ENCODE data around the gene ZNF598. TPM values are rescaled to one million over a fixed set of nuclear protein-coding genes. Genes with fewer than 3 reads are reported as not detected.
"Not testable (repeated sequence)": the region's sequence is repeated elsewhere in the genome, so short reads cannot be mapped to it uniquely, and the experiment has no call there.

The ZNF598 gene
- total RNA-seq, 1 donor from 2014 or later = 48.8 TPM

GRCh38 chr16:2037115-2037514 is 27.5 kb upstream of the ZNF598 start:
- no peak overlapping the region for H3K4me3 ChIP-seq (ENCODE audit: low read depth, low read length)
- no peak for TF ChIP-seq CTCF (conservative IDR thresholded peaks at IDR 0.05; ENCODE audit: low read depth, low read length)
- no peak for DNase-seq (ENCODE audit: low read depth)

- no peak overlapping the region for H3K4me3 ChIP-seq (ENCODE audit: low read depth, low read length)
Measured at GRCh38 chr16:2036200-2036966, 26.8 kb upstream of the ZNF598 start.

GRCh38 chr16:2035431-2036199 is 26.0 kb upstream of the ZNF598 start:
- no peak overlapping the region for H3K4me3 ChIP-seq (ENCODE audit: low read depth, low read length)
- DNase-seq (ENCODE audit: low read depth) = no peak
- no peak for TF ChIP-seq CTCF (conservative IDR thresholded peaks at IDR 0.05; ENCODE audit: low read depth, low read length)

More at GRCh38 chr16:2036200-2036966, 26.8 kb upstream of the ZNF598 start:
- DNase-seq (ENCODE audit: low read depth) = no peak
- no peak for TF ChIP-seq CTCF (conservative IDR thresholded peaks at IDR 0.05; ENCODE audit: low read depth, low read length)

- DNase-seq (ENCODE audit: low read depth) = no peak
- TF ChIP-seq CTCF (conservative IDR thresholded peaks at IDR 0.05; ENCODE audit: low read depth, low read length) = no peak
- H3K4me3 ChIP-seq (ENCODE audit: low read depth, low read length) = no peak overlapping the region
Measured at GRCh38 chr16:2034696-2035430, 25.2 kb upstream of the ZNF598 start.

GRCh38 chr16:2033909-2034695 is 24.5 kb upstream of the ZNF598 start:
- H3K4me3 ChIP-seq (ENCODE audit: low read depth, low read length); DNase-seq (ENCODE audit: low read depth): not testable (repeated sequence)

GRCh38 chr16:2033057-2033908 is 23.7 kb upstream of the ZNF598 start:
- TF ChIP-seq CTCF (conservative IDR thresholded peaks at IDR 0.05; ENCODE audit: low read depth, low read length) = no peak
- H3K4me3 ChIP-seq (ENCODE audit: low read depth, low read length) = no peak overlapping the region

More at GRCh38 chr16:2033057-2033908, 23.7 kb upstream of the ZNF598 start:
- no peak for DNase-seq (ENCODE audit: low read depth)
